ENCODE measurements around the gene NEUROD4.

Gene NEUROD4

DNA sequence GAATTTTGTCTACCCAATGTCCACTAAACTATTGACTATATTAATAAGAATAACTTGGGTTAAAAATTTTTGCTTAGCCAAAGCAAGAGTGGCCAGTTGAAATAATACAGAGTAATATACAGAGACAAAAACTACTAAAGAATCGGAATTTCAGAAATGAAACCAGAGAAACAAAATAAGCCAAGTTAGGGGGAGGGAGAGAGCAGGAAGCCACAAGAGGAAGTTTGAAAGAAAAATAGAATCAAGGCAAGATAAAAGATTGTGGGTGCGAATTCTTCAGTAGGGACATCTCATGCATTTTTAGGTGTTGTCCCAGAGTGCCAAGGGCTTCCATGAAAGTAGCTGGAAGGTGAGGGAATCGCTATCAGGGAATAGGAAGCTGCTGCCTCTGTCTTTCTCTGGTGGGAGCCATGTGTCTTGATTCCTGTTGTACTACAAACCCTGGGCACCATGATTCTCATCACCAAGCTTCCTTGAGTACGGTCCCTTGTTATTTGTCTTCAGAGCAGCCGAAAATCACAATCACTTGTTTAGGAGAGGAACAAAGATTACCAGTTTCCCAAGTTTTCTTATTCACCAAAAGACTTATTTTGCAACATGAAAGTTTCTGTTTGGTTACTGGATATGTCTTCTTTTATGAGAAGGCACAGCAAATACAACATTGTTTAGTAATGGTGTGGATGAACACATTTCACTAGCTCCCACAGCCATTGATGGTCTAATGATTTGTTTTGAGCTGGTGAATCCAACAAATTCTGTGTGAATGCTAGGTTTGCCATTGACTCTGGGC is 16.7 kb downstream of the NEUROD4 start:
- Histone ChIP-seq H3K9me3 (no peaks in the 10 kb centered on the region), H3K4me1 (no peaks in the 10 kb centered on the region), H3K27me3 (no peaks in the 10 kb centered on the region), H3K36me3 (no peaks in the 10 kb centered on the region), H3K4me3 (ENCODE audit: low read depth, low read length) (no peak overlapping the region)
- TF ChIP-seq, protein P1, sequence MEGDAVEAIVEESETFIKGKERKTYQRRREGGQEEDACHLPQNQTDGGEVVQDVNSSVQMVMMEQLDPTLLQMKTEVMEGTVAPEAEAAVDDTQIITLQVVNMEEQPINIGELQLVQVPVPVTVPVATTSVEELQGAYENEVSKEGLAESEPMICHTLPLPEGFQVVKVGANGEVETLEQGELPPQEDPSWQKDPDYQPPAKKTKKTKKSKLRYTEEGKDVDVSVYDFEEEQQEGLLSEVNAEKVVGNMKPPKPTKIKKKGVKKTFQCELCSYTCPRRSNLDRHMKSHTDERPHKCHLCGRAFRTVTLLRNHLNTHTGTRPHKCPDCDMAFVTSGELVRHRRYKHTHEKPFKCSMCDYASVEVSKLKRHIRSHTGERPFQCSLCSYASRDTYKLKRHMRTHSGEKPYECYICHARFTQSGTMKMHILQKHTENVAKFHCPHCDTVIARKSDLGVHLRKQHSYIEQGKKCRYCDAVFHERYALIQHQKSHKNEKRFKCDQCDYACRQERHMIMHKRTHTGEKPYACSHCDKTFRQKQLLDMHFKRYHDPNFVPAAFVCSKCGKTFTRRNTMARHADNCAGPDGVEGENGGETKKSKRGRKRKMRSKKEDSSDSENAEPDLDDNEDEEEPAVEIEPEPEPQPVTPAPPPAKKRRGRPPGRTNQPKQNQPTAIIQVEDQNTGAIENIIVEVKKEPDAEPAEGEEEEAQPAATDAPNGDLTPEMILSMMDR (IDR thresholded peaks at IDR 0.05; ENCODE audit: low read depth, low read length), result no peak
- no peak for DNase-seq

DNA sequence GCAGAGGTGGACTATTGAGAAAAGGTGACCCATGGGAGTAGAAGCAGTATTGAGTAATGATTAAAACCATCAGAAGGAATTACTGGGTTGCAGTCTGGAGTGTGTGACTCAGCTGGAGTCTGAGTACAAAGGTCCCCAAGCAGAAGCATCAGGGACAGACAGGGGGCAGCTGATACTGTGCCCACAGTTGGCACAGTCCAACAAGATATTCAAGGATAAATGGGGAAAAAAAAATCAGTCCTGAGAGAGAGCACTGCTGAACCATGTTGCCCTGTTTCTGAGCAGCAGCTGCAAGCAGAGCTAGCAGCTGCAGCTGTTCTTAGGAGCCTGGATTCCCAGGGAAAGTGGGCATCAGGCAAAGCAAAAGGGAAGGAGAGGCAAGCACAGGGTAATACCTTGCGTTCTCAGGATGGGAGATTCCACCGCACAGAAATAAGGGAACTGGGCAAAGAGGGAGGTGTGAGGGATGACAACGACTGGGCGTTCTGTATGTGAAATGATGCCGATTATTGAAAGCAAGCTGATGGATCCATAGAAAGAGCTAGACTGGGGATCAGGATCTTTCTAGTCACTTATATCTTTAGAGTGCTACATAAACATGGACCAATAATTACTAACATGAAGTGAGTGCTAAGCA is 17.7 kb downstream of the NEUROD4 start:
- Histone ChIP-seq H3K4me3 (ENCODE audit: low read depth, low read length) (no peak overlapping the region), H3K36me3 (no peaks in the 10 kb centered on the region), H3K27me3 (no peaks in the 10 kb centered on the region), H3K4me1 (no peaks in the 10 kb centered on the region), H3K9me3 (no peaks in the 10 kb centered on the region)
- TF ChIP-seq, protein P1 (IDR thresholded peaks at IDR 0.05; ENCODE audit: low read depth, low read length), result no peak
- no peak for DNase-seq

DNA sequence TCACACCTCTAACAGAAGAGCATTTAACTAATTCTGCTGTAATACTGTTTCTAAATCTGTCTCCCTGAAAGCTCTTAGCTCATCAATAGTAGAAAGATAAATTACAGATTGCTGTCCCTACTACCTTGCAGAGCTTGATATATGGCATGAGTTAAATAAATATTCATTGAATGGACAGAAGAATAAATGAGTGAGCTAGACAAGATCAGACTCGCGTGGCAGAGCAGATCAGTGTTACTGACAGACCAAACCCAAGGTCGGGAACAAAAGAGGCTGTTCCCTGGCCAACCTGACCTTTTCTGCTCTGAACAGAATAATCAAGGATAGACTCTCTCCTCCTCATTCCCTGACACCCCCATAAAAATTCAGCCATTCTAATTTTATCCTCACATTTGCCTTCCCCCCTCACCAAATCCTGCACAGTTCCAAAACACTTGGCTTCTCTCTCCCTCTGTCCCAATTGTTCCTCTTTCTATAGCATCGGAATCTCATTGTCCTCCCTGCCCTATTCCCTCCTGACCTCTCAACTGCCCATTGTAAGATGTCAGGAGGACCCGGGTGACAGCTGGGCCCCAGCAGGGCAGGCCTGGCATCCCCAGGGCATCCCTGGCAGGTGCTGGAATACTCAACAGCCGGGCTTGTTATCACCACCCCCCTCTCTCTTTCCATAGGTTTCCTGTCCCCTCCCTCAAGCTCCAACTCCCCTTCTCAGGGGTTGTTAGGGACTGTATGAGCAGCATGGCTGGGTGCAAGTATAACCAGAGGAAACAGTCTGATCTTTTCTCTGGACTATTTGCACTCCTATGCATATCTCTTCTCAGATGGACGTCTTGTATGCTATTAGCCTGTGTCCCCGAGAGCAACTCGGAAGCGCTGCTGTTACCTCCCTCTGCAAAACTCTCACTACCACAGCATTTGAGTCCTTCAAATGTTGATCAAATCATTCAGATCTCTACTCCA is 19.9 kb downstream of the NEUROD4 start:
- Histone ChIP-seq H3K9me3 (no peaks in the 10 kb centered on the region), H3K4me1 (no peaks in the 10 kb centered on the region), H3K4me3 (ENCODE audit: low read depth, low read length) (no peak overlapping the region), H3K36me3 (no peaks in the 10 kb centered on the region), H3K27me3 (no peaks in the 10 kb centered on the region)
- TF ChIP-seq, protein P1 (IDR thresholded peaks at IDR 0.05; ENCODE audit: low read depth, low read length), result no peak
- DNase-seq, result no peak

DNA sequence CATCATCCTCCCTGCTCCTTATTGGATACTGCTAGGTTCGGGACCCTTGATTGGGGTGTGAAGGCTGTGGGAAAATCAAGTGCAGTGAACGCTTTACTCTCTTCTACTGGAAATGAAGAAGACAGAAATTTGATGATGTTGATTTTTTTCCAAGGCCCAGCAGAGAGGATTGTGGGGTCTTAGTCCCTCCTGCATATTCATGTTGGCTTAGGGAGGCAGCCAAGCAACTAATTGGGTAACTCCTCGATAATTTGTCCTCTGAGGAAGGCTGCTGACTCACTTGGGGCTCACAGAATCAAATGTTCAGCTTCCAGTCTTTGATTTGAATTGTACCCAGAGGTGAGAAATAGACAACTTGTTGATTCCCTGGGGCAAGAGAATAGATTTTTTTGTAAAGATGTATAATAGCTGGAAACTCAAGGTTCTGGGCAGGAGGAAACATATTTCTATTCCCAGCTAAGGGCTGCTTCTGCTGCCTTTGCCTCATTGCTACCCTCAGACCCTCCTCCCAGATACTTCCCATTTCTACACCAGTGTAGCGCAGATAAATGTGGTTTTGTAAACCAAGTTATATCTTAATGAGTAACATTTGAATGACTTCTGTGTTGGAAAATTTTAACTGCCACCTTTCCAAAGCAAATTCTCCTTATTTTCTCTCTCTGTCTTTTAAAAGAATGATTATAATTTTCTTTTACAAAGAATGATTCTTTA is 21.7 kb downstream of the NEUROD4 start:
- Histone ChIP-seq H3K9me3 (no peaks in the 10 kb centered on the region), H3K4me1 (no peaks in the 10 kb centered on the region), H3K27me3 (no peaks in the 10 kb centered on the region), H3K36me3 (no peaks in the 10 kb centered on the region), H3K4me3 (ENCODE audit: low read depth, low read length) (no peak overlapping the region)
- TF ChIP-seq, protein P1 (IDR thresholded peaks at IDR 0.05; ENCODE audit: low read depth, low read length), result no peak
- no peak for DNase-seq

DNA sequence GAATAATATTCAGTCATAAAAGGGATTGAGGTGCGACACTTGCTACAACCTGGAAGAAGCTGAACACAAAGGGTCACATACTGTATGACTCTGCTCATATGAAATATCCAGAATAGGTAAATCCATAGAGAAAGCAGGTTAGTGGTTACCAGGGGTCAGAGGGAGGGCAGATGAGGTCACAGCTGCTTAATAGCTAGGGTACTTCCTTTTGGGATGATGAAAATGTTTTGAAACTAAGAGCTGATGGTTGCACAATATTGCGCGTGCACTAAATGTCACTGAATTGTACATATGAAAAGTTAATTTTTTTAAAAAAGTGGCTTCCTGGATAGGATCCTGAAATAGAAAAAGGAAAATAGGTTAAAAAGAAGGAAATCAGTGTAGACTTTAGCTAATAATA is 23.8 kb downstream of the NEUROD4 start:
- Histone ChIP-seq H3K36me3 (no peaks in the 10 kb centered on the region), H3K9me3 (no peaks in the 10 kb centered on the region), H3K4me3 (ENCODE audit: low read depth, low read length) (no peak overlapping the region), H3K4me1 (no peaks in the 10 kb centered on the region), H3K27me3 (no peaks in the 10 kb centered on the region)
- TF ChIP-seq, protein P1 (IDR thresholded peaks at IDR 0.05; ENCODE audit: low read depth, low read length), result no peak
- DNase-seq, result no peak
